Thoracic aorta endothelial cell (primary cell): ENCODE results near the gene TMEM82. TPM values are rescaled to one million over a fixed set of nuclear protein-coding genes. Genes with fewer than 3 reads are reported as not detected.

Source experiments
- total RNA-seq: library from RNA; depleted of rRNA; stranded (reverse); fragments of >200 nt; gene quantifications from 2 replicates; pipeline ENCODE4 v1.2.3, GENCODE V29; 2012

Gene TMEM82
- total RNA-seq: not detected in 2 replicates

GRCh38 chr1:15742339-15742801 is at the start of gene TMEM82:
TSS of gene TMEM82 (plus strand) at chr1:15742499. CDS start at chr1:15742560, 61 bp downstream.

DNA sequence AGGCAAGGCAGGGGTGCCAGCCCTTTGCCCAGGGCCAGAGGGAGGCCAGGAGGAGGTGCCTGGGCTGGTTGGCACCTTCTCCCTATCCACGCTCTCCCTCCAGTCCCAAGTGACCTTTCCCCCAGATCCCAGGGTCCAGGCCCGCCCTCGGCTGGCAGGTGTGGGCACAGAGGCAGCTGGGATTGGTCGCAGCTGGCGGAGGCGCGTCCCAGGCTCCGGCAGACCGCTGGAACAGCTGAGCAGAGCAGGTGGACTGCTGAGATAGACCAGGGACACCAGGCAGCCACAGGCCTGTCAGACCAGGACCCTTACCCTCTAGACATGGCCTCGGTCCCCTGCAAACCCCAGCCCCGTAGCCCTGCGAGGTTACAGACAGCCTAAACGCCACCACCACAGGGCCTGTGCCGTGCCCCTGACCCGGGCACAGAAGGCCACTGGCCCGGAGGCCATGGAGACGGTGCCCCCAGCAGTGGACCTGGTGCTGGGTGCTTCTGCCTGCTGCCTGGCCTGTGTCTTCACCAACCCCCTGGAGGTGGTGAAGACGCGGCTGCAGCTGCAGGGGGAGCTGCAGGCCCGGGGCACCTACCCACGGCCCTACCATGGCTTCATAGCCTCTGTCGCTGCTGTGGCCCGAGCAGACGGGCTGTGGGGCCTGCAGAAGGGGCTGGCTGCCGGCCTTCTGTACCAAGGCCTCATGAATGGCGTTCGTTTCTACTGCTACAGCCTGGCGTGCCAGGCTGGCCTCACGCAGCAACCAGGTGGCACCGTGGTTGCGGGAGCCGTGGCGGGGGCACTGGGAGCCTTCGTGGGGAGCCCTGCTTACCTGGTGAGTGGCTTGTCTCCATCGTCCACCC is 6.0 kb upstream of the TMEM82 start, which contains the start of gene SLC25A34:
Gene SLC25A34 (plus strand): TSS at position 221 of the 854 bp plus-strand sequence. CDS start 228 bp downstream, at position 449.

DNA sequence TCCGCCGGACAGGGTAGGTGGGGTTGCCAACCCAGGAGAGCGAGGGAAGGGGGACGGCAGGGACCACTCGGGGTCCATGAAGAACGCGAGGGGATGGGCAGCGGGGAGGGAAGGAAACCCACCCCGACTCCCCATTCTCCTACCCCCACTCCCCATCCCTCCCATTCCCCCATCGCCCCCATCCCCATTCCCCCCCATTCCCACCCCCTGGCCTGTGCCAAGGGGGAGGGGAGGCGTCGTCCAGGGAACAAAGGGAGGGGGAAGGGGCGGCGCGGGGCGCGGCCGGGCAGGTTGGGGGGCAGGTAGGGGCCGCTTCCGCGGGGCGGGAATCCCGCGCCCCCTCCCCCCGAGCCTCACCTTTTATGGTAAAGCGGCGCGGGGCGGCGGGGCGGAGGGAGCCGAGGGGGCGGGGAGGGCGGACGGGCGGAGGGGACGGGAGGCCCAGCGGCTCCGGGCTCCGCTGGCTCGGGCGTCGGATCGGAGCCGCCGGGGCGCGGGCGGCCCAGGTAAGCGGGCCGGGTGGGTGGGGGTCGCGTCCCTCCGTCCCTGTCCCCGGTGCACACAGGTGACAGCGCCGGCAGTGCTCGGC is 16.1 kb downstream of the TMEM82 start, which contains the start of gene FBLIM1:
Gene FBLIM1 (plus strand): TSS at position 453 of the 589 bp plus-strand sequence. CDS start 6,189 bp downstream, outside the sequence.

Other genes with a start within 250 kb of the TMEM82 start
- 4.8 and 6.0 TPM in 2 replicates for gene CASP9, start 218.3 kb upstream of the TMEM82 start, total RNA-seq
- 23.8 and 25.9 TPM in 2 replicates for gene DNAJC16, start 215.7 kb upstream of the TMEM82 start, total RNA-seq
- 0.93 and 2.3 TPM in 2 replicates for gene AGMAT, start 157.4 kb upstream of the TMEM82 start, total RNA-seq
- 35.0 and 38.3 TPM in 2 replicates for gene DDI2, start 125.0 kb upstream of the TMEM82 start, total RNA-seq
- 48.7 and 58.4 TPM in 2 replicates for gene PLEKHM2, start 58.2 kb upstream of the TMEM82 start, total RNA-seq
- 0.13 and 0.22 TPM in 2 replicates for gene SLC25A34, start 6.2 kb upstream of the TMEM82 start, total RNA-seq
- gene FBLIM1, start 16.3 kb downstream of the TMEM82 start, total RNA-seq: 410 and 466 TPM in 2 replicates
- 1.4 and 2.3 TPM in 2 replicates for gene UQCRHL, start 65.2 kb downstream of the TMEM82 start, total RNA-seq
- 51.5 and 54.0 TPM in 2 replicates for gene SPEN, start 105.2 kb downstream of the TMEM82 start, total RNA-seq
- gene ZBTB17, start 233.6 kb downstream of the TMEM82 start, total RNA-seq: 26.7 and 30.3 TPM in 2 replicates